ENCODE measurements around the gene PACS1.

GRCh38 chr11:66277471-66278362 lies 207.6 kb downstream of the PACS1 start, which contains the start of gene CNIH2:
- TF ChIP-seq, protein P1, sequence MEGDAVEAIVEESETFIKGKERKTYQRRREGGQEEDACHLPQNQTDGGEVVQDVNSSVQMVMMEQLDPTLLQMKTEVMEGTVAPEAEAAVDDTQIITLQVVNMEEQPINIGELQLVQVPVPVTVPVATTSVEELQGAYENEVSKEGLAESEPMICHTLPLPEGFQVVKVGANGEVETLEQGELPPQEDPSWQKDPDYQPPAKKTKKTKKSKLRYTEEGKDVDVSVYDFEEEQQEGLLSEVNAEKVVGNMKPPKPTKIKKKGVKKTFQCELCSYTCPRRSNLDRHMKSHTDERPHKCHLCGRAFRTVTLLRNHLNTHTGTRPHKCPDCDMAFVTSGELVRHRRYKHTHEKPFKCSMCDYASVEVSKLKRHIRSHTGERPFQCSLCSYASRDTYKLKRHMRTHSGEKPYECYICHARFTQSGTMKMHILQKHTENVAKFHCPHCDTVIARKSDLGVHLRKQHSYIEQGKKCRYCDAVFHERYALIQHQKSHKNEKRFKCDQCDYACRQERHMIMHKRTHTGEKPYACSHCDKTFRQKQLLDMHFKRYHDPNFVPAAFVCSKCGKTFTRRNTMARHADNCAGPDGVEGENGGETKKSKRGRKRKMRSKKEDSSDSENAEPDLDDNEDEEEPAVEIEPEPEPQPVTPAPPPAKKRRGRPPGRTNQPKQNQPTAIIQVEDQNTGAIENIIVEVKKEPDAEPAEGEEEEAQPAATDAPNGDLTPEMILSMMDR (IDR thresholded peaks at IDR 0.05; ENCODE audit: low read length): no peak
- TF ChIP-seq EZH2 (IDR thresholded peaks at IDR 0.05; ENCODE audit: borderline replicate concordance, low read length): no peak

Data from OCI-LY1 (cell line).